ENCODE data around the gene TNFAIP1.

- TF ChIP-seq SUZ12 (IDR thresholded peaks at IDR 0.05) (no peak), SP1 (IDR thresholded peaks at IDR 0.05) (no peak), HDGF (IDR thresholded peaks at IDR 0.05; ENCODE audit: borderline replicate concordance) (no peak), BHLHE40 (IDR thresholded peaks at IDR 0.05; ENCODE audit: borderline replicate concordance) (no peak), ARNT (IDR thresholded peaks at IDR 0.05) (no peak), LEF1 (IDR thresholded peaks at IDR 0.05; ENCODE audit: borderline replicate concordance) (no peak), FOXK2 (IDR thresholded peaks at IDR 0.05) (no peak), PKNOX1 (IDR thresholded peaks at IDR 0.05) (no peak), ELF4 (IDR thresholded peaks at IDR 0.05) (no peak), FOXM1 (IDR thresholded peaks at IDR 0.05; ENCODE audit: borderline replicate concordance) (no peak)
Observed at GRCh38 chr17:28350271-28350670, 14.7 kb downstream of the TNFAIP1 start.
